22Rv1 (cell line): ENCODE results near the gene KIF26B.

Source experiments
- ZFX ChIP-seq: fragments of 450-650 bp; IDR thresholded peaks from 2 replicates; pipeline ENCODE4 v1.6.1; 2017; ENCODE audit warnings: antibody characterized with exemption, borderline replicate concordance
- TF ChIP-seq, protein P1 (sequence below): fragments of 450-650 bp; IDR thresholded peaks from 2 replicates; pipeline ENCODE4 v1.5.1; 2017; ENCODE audit warnings: mild to moderate bottlenecking

DNA sequence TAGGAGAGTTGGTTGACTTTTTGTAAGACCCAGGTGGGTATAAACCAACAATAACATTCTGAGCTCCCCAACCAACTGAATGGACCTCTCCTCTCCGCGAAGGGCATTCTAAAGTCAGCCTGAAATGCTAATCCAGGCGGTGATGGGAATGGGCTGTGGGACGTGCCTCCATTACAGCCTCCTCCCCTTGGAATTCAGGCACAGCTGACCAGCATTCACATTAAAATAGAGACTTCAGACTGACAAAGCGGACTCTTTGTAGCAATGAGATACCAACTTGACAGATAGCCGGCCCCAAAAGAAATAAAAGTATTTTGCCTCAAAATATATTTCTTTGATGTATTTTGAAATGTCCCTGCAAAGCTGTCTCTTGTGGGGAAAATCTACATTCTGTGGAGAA lies 101.7 kb downstream of the KIF26B start:
- TF ChIP-seq, protein P1, sequence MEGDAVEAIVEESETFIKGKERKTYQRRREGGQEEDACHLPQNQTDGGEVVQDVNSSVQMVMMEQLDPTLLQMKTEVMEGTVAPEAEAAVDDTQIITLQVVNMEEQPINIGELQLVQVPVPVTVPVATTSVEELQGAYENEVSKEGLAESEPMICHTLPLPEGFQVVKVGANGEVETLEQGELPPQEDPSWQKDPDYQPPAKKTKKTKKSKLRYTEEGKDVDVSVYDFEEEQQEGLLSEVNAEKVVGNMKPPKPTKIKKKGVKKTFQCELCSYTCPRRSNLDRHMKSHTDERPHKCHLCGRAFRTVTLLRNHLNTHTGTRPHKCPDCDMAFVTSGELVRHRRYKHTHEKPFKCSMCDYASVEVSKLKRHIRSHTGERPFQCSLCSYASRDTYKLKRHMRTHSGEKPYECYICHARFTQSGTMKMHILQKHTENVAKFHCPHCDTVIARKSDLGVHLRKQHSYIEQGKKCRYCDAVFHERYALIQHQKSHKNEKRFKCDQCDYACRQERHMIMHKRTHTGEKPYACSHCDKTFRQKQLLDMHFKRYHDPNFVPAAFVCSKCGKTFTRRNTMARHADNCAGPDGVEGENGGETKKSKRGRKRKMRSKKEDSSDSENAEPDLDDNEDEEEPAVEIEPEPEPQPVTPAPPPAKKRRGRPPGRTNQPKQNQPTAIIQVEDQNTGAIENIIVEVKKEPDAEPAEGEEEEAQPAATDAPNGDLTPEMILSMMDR = no peak
- TF ChIP-seq ZFX = no peak
